GM21447 (cell line): ENCODE results near the gene POLR1D.

Source experiments
- ATAC-seq: cut with Tn5 transposase; IDR thresholded peaks from one replicate; pipeline ENCODE4 v1.9.1; 2021; ENCODE audit not compliant: unreplicated experiment

Gene POLR1D

DNA sequence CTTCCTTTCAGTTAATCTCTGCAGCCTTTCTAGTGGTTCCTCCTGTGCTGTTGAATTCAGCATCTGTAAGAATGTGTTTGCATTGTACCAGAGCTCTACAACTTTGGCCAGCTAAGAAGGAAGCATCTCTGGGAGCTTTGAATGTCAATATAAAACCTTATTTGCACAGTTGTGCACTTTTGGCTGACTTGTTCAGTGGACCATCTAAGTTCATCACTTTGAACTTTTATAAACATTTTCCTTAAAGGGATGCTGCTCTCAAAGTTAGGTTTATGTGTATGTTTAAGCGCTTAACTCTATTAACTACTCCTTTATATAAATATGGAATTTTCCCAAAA lies 15.6 kb downstream of the POLR1D start:
- ATAC-seq, result no peak

DNA sequence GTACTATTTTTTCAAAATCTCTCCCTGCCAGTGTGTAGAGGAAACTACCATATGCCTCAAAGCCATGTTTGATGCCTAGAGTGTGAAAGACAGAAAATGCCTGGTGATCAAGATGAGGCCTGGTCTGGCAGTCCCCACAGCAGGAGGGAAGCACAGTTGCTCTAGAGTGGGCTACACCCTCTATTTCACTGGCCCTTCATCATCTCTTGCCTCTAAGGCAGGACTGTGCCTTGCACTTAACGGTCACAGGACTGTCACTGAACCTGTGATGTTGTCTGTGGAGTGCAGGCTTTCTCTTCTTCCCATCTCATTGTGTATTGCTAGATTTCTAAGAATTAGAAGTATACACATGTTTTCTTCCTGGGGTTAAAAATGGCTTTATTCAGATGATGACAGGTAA lies 16.3 kb downstream of the POLR1D start:
- ATAC-seq, result no peak

DNA sequence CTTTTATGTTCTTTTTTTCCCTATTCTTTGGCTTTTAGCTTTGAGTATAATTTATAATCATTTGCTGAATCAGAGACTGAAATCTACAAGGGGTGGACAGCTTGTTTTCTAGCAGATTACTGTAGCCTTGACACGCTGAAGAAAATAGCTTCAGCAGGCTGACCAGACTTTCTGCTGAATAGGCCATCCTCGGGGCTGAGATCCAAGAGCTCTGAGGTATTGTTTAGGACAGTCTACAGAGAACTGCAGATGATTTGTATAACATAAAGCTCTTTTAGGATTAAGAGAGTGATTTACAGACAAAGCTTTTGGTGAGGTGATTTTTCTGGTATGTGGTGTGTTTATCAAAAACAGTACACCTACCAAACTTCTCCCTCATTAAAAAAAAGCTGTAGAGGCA lies 16.8 kb downstream of the POLR1D start:
- no peak for ATAC-seq

DNA sequence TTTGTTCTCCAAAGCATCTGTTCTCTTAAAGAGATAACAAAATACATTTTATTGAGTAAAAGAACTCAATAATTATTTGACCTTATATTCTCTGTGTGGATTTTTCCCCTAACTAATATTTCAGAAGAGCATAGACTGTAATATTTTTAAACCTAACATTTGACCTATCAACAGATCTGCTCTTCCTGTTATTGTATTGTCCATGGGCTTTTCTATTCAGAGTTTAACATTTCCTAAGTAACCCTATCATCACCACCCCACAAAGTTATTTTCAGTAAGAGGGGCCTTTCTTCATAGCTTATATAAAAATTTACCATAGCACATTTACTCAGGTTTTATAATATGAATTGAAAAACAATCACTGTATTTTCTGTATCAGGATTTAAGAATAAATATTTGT lies 17.5 kb downstream of the POLR1D start:
- no peak for ATAC-seq

DNA sequence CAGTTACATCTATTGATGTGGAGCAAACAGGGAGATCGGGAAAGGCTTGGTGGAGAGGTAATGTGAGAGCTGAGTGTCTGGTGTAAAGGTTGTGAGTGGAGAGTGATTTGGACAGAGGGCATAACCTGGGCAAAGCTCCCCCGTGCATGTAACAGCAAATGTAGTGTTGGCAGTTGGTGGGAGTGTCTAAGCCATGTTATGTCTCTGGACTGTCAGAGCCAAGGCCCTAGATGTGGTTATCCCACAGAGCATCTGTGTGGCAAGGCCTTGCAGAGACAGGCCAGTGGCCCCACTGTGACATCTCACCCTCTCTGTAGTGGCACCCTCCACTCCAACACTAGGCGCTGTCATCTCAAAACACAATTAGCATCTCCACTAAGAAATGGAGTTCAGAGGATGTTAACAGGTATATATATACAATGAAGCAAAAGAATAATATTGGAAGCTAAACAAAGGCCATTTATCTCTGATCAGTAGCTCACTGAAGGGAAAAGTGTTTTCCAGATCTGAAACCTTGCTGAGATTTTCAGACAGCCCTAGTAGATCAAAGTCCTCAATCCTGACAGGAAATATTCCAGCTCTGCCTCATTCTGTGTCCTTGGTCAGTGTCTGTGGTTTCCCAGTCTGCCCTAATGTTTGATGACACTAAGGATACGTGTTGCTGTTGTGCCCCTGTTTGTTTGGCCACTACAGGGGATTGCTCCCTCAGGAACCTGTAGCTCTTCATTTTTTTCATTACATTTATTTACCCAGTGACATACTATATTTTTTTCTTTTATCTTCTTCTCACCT lies 20.2 kb downstream of the POLR1D start:
- ATAC-seq, result no peak

DNA sequence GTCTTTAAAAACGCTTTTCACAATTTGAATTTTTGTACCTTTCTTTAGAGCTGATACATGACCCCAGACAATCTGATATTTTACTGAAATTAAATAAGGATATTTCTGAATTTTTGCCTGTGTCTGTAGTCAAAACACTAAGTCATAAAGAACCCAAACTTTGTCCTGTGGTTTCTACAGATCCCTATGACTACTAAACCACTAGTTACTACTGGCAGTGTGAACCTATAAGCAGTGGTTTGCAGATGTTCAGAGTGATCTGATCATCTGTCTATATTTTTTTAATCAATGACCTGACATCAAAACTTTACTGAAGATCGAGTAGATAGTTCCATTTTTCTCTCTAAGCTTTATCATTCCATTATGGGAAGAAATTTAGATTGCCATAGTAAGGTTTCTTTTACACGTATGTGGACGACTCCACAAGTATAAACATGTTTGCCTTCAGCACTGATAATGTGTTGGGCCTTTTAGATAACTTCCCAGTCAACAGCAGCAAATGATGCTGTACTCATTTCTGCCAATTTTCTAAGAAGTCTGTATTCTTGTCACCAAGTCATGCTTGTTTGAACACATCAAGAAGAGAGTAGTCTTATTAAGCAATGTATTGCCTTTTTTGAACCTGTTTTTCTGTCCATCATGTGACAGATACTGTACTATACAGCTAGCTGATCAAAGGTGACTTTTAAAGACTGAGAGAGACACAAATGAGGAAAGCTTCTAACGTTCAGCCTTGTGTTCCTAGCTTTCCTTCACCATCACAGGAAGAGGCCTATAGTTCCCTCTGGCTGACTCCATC lies 21.8 kb downstream of the POLR1D start:
- no peak for ATAC-seq

DNA sequence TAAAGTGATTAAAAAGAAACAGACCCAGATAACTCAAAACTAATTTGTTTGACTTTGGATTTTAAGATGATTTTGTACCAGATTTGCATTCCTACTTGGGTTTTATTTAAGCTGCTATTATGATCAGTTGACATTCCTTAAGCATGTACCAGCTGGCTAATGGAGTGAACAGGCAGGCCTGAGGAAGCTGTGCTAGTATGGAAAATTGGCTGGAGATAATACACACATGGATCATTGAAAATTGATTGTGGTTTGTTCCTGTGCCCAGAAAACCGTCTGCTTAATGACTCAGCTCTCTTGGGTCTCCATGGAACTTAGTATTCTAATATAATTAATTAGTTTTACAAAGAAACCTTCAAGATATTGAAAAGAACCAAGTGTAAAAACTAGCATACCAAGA lies 22.6 kb downstream of the POLR1D start:
- ATAC-seq, result no peak

DNA sequence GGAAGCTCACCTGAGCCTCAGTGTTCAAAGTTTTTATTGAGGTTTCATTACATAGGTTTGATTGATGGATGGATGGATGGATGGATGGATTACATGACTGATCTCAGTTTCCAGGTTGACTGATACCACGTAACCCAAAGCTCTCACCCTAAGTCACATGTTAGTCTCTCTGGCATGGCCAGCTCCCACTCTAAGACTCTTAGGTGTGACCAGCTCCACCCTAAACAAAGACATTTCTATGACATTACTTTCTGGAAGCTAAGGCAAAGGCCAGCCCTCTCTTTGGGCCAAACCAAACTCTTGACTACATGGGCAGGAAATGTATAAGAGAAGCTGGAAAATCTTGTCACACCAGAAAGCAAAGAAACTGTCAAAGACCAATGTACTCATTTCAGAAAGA lies 28.6 kb downstream of the POLR1D start:
- no peak for ATAC-seq

DNA sequence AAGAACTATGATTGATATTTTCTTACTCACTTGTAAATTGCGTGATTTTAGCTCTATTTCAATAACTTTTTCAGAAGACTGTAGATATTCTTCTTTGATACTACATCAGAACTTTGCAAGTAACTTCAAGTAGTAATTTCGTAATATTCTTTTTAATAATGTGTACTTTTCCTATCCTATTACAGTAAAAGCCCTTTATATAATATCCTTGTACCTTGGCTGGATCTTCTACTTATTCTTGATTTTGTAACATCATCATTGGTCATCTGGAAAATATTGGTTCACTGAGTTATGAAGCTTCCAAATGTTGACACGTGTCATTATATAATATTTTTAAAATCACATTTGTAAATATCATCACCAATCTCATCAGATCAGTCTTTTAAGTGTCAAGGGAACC lies 32.4 kb downstream of the POLR1D start:
- no peak for ATAC-seq

DNA sequence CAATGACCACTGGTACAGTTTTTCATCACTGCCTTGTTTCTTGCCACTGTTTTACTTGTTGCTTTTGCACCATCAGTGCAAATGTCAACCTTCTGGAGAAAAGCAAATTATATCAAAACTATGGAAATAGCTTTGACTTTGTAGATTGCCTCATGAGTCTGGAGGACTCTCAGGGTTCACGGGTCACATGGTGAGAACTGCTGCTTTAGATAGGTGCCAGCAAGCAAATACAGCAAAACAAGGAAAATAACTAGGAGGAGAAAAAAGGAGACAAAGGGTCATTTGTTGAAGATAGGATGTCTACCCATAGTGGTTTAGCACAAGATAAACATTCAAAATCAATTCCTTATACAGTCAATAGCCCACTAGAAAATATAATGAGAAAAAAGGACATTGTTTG lies 33.1 kb downstream of the POLR1D start:
- ATAC-seq, result no peak

DNA sequence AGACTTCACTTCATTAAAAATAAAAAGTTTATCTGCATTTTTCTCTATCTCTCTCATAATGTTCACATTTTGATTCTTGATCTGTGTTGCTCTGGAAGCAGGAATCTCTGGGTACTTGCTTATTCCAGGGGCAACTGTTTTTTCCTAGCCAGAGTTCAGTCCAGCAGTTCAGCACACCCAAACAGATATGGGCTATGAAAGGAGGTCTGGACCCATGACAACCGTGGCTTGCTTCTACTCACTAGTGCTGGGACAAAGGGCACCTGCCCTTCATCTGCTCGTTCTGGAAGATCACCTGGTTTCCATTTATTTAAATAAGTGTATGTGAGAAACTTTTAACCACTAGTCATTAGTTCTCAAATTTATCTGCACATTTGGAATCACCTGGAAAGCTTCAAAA lies 36.0 kb downstream of the POLR1D start:
- no peak for ATAC-seq

DNA sequence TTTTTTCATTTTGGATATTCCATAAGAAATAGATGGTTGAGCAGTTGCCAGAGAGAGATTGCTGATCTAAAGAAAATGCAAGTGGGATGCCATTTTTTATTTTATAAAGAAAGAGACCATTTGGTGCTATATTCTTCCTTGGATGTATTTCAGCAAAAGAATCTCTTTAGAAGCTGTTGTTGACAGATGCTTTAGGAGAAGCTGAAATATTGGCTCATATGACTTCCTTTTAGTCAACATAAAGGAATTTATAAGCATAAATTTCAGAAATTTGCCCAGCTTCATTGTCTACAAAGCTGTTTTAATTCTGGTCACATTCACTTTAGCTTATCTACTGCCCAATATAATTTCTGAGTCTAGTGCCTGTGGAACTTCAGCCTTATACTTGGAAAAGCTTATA lies 36.9 kb downstream of the POLR1D start:
- no peak for ATAC-seq

DNA sequence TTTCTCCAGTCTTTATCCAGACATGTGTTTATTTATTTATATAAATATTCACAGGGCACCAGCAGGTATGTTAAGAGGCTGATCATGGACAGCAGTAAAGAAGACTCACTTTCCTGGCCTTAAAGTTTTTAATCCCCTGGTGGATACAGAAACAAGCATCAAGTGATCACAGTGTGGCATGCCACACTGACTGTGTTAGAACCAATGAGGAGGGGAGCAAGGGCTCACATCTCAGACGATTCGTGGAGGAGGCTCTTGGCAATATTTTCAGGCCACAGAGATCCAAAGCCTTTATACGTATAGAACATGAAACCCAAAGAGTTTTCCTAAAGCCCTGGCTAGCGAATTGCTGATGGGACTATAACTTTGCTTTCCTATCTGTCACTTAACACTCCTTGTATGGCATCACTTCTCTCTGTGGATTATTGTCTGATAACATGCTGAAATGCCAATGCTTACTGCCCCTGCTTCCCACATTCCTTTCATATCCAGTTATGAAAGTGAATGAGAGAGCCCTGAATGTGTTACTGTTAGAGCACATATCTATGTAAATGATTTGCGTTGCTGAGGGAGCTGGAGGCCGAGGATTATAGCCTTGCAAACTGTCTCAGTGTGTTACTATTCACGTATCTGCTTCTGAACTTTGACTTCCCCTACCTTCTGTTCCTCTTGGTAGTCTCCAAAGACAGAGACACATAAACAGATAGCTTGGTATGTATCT lies 37.6 kb downstream of the POLR1D start:
- ATAC-seq, result no peak

DNA sequence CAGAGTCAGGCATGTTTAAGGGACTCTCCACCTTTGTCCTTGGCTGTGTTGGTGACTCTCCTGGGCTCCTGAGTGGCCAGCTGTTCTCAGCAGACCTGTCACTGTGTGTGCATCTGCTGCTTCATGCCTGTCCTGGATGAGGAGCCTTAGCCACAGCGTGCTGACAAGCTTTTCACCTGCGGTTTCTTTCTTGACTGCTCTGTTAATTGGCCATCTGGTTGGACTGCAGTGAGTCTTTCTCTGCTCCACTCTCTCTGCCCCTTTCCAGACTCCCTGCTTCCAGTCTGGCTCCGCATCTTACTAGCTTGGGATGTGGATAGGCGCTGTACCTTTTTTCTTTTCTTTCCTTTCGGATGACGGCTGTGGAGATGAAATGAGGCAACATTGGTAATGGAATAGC lies 38.8 kb downstream of the POLR1D start:
- no peak for ATAC-seq

DNA sequence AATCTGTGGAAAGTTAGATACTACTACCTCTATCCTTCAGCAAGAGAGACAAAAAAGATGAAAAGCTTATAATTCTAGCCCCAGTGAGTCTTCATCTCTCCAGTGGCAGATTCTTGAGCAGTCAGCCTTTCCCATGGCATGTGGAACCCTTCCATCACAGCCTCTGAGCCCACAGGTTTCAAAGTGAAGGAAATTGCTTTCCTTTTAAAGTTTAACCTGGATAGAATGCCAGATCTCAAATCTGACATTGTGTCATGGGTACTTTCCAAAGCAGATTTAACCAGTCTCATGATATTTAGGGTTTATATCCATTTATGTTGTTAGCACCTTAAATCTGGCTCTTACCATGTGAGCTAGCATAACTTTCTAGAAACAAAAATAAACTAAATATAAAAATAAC lies 39.3 kb downstream of the POLR1D start:
- ATAC-seq, result no peak

DNA sequence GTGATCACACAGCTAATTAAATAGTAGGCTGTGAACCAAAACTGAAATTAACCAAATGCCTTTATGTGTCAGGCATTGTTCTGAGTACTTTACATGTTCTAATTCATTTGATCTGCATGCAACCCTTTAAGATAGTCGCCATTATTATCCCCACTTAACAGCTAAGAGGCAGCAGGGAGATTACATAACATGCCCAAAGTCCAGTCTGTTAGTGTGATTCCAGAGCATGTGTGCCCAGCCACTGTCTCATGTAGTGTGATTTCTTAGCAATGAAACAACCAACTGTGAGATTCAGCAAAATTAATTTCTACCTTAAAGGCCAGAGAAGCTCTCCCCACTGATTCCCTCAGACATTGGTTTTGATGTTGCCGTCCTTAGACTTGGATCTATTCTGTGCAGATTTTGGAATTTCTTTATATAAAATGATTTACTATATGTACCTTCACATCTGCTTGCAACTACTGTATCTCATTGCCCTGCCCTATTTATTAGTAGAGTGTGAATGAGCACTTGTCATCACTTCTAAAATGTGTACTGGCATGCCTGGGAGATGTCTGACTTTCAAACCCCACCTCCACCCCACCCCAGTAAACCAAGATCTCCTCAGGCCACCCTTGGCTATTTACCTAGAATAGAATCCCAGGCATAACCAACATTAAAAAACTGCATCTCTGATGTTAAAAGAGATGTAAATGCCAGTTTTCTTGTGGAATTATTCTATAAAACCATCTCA lies 41.2 kb downstream of the POLR1D start:
- ATAC-seq, result no peak

DNA sequence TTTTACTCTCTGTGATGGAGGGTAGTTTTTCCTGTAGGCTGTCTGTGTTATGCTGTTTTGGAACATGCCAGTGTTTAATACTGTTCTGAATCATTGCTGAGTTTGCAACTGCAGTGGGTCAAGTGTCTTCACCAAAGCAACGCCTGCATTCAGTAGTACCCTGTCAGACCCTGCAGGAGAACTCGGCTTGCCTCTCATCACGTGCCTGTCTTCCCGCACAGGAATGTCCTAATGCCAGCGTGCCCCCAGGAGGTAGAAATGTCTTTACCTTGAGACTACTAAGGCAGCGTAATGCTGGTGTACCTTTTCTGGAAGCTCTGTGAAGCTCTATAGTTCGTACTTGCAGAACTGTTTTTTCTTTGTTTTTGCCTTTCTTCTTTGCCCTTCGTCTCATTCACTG lies 42.3 kb downstream of the POLR1D start:
- no peak for ATAC-seq

DNA sequence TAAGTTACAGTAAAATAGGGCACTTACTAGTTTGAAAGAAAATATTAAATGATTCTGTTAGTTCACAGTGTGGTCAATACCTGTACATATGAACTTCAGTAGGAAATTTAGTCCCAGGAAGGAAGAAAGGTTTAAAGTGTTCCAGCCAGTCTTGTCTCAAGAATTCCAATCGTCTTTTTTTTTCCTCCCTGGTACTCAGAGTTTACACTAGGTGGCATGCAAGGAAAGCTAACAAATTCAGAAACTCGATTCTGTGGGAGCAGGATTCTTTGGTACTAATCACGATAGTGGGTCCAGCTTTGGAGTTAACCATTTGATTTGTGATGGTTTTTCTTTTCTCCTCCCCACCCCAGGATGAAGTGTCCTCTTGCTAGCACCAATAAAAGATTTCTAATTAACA lies 43.6 kb downstream of the POLR1D start:
- no peak for ATAC-seq

DNA sequence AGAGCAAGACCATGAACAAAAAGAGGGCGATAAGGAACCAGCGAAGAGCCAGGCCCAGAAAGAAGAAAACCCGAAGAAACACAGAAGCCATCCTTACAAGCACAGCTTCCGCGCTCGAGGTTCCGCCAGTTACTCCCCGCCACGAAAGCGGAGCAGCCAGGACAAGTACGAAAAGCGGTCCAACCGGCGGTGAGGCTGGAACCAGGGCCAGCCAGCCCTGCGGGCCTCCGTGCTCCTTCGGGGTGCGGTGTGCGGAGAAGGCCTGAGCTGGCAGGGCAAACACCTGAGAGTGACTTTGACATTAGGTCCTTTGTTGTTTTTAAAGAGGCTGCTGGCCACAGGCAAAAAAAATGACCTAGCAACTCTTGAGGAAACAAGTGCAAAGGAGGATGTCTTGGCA lies 44.1 kb downstream of the POLR1D start:
- ATAC-seq, result no peak

DNA sequence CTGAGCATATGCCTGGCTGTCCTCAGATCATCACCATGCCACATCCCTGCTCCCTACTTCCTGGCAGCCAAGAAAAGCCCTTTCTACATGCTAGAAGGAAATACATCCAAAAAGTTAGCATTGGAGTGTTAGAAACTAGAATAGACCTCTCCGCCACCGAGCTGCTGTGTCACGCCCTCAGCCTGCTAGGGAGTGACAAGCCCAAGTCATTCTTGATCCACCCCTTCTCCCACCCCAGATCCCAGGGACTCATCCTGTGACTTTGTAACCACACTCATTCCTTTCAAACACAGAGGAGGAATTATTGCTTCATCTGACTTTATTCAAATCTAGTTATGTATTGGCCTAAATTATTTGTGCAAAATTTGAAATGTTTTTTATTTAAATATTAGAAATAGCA lies 45.3 kb downstream of the POLR1D start:
- no peak for ATAC-seq

DNA sequence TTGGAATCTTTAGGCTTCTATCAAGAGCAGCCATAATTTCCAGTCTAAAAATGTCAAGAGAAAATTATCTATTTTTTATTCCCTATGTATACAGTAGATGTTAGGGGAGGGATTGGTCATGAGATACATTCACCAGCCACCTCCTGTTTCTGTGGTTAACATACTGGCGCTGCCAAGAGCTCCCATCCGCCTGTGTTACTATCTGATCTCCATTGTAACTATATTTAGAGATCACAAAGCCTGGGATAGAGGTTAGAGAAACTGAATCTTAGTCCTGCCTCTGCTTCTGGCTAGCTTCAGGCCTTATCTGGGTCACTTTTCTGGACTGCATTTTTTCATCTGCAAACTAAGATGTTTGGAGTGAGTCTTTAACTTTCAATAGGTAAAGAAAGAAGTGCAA lies 46.3 kb downstream of the POLR1D start:
- ATAC-seq, result no peak
